Activated naive CD8-positive, alpha-beta T cell treated with anti-CD3 and anti-CD28 coated beads for 36 hours (primary cell): ENCODE measurements around the gene TCEAL6. TPM values are rescaled to one million over a fixed set of nuclear protein-coding genes. Genes with fewer than 3 reads are reported as not detected.

ENCODE experiments used
- DNase-seq: peaks from one replicate; pipeline ENCODE4 v3.0.0; 2021
- H3K27ac Mint-ChIP-seq: one replicate; pipeline ENCODE4 v1.8.0; 2022; ENCODE audit warnings: mild to moderate bottlenecking, moderate library complexity, mixed read lengths
- H3K27me3 Mint-ChIP-seq: one replicate; pipeline ENCODE4 v1.8.0; 2022; ENCODE audit warnings: mild to moderate bottlenecking, mixed read lengths
- H3K36me3 Mint-ChIP-seq: one replicate; pipeline ENCODE4 v1.8.0; 2021; ENCODE audit warnings: mild to moderate bottlenecking, mixed read lengths
- H3K4me1 Mint-ChIP-seq: one replicate; pipeline ENCODE4 v1.8.0; 2021; ENCODE audit warnings: mixed read lengths
- H3K4me3 Mint-ChIP-seq: one replicate; pipeline ENCODE4 v1.8.0; 2022; ENCODE audit warnings: mild to moderate bottlenecking, moderate library complexity, mixed read lengths
- H3K9me3 Mint-ChIP-seq: one replicate; pipeline ENCODE4 v1.8.0; 2022; ENCODE audit warnings: mixed read lengths
- total RNA-seq, 2 experiments: library from RNA; stranded (reverse); gene quantifications; one replicate each; pipeline ENCODE4 v1.2.3, GENCODE V29; 2021

TCEAL6 gene
- total RNA-seq, 2 experiments from 2014 or later = not detected

GRCh38 chrX:102113367-102113766 lies 28.9 kb downstream of the TCEAL6 start:
- peaks cover 18% of the 10 kb centered on the region for H3K27me3 Mint-ChIP-seq
- H3K9me3 Mint-ChIP-seq = peaks cover 3% of the 10 kb centered on the region
- H3K36me3 Mint-ChIP-seq = no peaks in the 10 kb centered on the region
- H3K27ac Mint-ChIP-seq = no peak overlapping the region
- H3K4me1 Mint-ChIP-seq = no peaks in the 10 kb centered on the region
- no peak for DNase-seq
- H3K4me3 Mint-ChIP-seq = no peak overlapping the region

Other genes starting within 250 kb of the TCEAL6 start
- 1 to 10 TPM; 2.3 to 2.7 TPM for gene ZMAT1, start 210.5 kb downstream of the TCEAL6 start, total RNA-seq
- under 1 TPM; 0.39 to 0.40 TPM for gene TCEAL2, start 16.8 kb downstream of the TCEAL6 start, total RNA-seq
- 1 to 10 TPM; 3.7 to 4.5 TPM for gene BEX5, start 13.5 kb upstream of the TCEAL6 start, total RNA-seq
- gene TCP11X1, start 72.8 kb upstream of the TCEAL6 start, total RNA-seq = not detected
- not detected for gene NXF2, start 104.7 kb upstream of the TCEAL6 start, total RNA-seq